Smooth muscle cell of trachea (primary cell): Measurements from ENCODE around the gene FAM240B. TPM values are rescaled to one million over a fixed set of nuclear protein-coding genes. Genes with fewer than 3 reads are reported as not detected.

Experiments
- total RNA-seq: library from RNA; depleted of rRNA; stranded (reverse); fragments of >200 nt; gene quantifications from 2 replicates; pipeline ENCODE4 v1.2.1, GENCODE V29; 2014

FAM240B gene
- total RNA-seq, result not detected in 2 replicates

GRCh38 chr9:38720083-38720745, at the start of gene FAM240B:
Gene FAM240B, minus strand, starts transcription at chr9:38720133. Its CDS starts 16,134 bp downstream, at chr9:38703999.

Other genes starting within 250 kb of the FAM240B start
- gene ANKRD18A, start 99.5 kb downstream of the FAM240B start, total RNA-seq, result 7.0 TPM in 1 of 2 replicates, not detected in the other